Endothelial cell of umbilical vein (primary cell): Measurements from ENCODE around the gene RNASEH2B. TPM values are rescaled to one million over a fixed set of nuclear protein-coding genes. Genes with fewer than 3 reads are reported as not detected.

Experiments
- BruUV-seq: library from RNA; stranded (reverse); fragments of 400-500 nt; replicated peaks from 2 replicates; lab custom pipeline; 2021; lab: Mats Ljungman, UMichigan
- CTCF ChIA-PET: fragments of 300-600, 350-600 bp; sonication (Branson Sonifier 250); formaldehyde crosslinking; loops from one replicate; lab custom pipeline; 2021; ENCODE audit warnings: antibody characterized with exemption, inconsistent platforms; lab: Charles Lee
- POLR2A ChIA-PET: fragments of 300-600, 350-600 bp; sonication (Branson Sonifier 250); formaldehyde crosslinking; loops from one replicate; lab custom pipeline; 2021; ENCODE audit warnings: antibody characterized with exemption, inconsistent platforms; lab: Charles Lee
- DNase-seq: peaks from one replicate; pipeline ENCODE4 v3.0.0-alpha.2; 2011; ENCODE audit warnings: low read depth, low spot score
- FAIRE-seq: peaks from 2 replicates; lab custom pipeline; 2011; peaks lifted over from hg19 to GRCh38; lab: Jason Lieb, UNC
- H2AFZ ChIP-seq: 2 replicates; pipeline ENCODE4 v1.6.0; 2012; ENCODE audit warnings: low read depth, low read length, control low read depth, inconsistent platforms
- H3K27ac ChIP-seq: 2 replicates; pipeline ENCODE4 v1.5.1; 2011; ENCODE audit warnings: low read depth, mild to moderate bottlenecking, control low read depth, low read length, moderate library complexity; ENCODE audit not compliant: insufficient read depth
- H3K27me3 ChIP-seq, 2 experiments: 2 replicates each; pipeline versions ENCODE4 v1.6.0 to v1.6.1; 2011; ENCODE audit warnings: low read length in 2 of 2, mixed read lengths in 1 of 2; ENCODE audit not compliant: control insufficient read depth in 2 of 2, insufficient read depth in 2 of 2
- H3K36me3 ChIP-seq, 2 experiments: 2 replicates in 1 of 2; 3 replicates in 1 of 2; pipeline ENCODE4 v1.5.1; 2011; ENCODE audit warnings: low read length in 2 of 2, mild to moderate bottlenecking in 1 of 2, moderate library complexity in 1 of 2; ENCODE audit not compliant: control insufficient read depth in 2 of 2, insufficient read depth in 2 of 2; ENCODE audit errors: extremely low read depth in 1 of 2
- H3K4me1 ChIP-seq: 3 replicates; pipeline ENCODE4 v1.5.1; 2011; ENCODE audit warnings: mild to moderate bottlenecking, low read length; ENCODE audit not compliant: control insufficient read depth, insufficient read depth; ENCODE audit errors: extremely low read depth
- H3K4me2 ChIP-seq: 2 replicates; pipeline ENCODE4 v1.6.1; 2011; ENCODE audit warnings: low read length, control low read depth, mixed read lengths; ENCODE audit not compliant: insufficient read depth
- H3K4me3 ChIP-seq, 3 experiments: fragments of 200-600 bp in 1 of 3; sonication (generic), shearing (Covaris generic) in 1 of 3; replicated peaks in 1 of 3; 2 replicates each; pipeline ENCODE4 v1.5.1; 2011 to 2016; ENCODE audit warnings: control low read depth in 3 of 3, low read length in 3 of 3, mild to moderate bottlenecking in 2 of 3, inconsistent platforms in 1 of 3, low read depth in 1 of 3, moderate library complexity in 1 of 3; ENCODE audit not compliant: insufficient read depth in 1 of 3
- H3K79me2 ChIP-seq: 2 replicates; pipeline ENCODE4 v1.6.0; 2012; ENCODE audit warnings: low read length, inconsistent platforms; ENCODE audit not compliant: control insufficient read depth, insufficient read depth
- H3K9ac ChIP-seq: replicated peaks from 2 replicates; pipeline ENCODE3; 2011; ENCODE audit warnings: low read length, control low read depth; ENCODE audit not compliant: insufficient read depth; ENCODE audit errors: extremely low read depth
- H3K9me1 ChIP-seq: replicated peaks from 3 replicates; pipeline ENCODE4 v1.6.0; 2011; ENCODE audit warnings: mild to moderate bottlenecking, low read length; ENCODE audit not compliant: control insufficient read depth, insufficient read depth; ENCODE audit errors: extremely low read depth
- H3K9me3 ChIP-seq: replicated peaks from 2 replicates; pipeline ENCODE4 v1.5.1; 2012; ENCODE audit warnings: low read length, inconsistent platforms; ENCODE audit not compliant: control insufficient read depth, insufficient read depth
- H4K20me1 ChIP-seq: replicated peaks from 2 replicates; pipeline ENCODE3; 2011; ENCODE audit warnings: mild to moderate bottlenecking, low read length; ENCODE audit not compliant: control insufficient read depth, insufficient read depth; ENCODE audit errors: extremely low read depth
- CTCF ChIP-seq, 2 donors: IDR thresholded peaks; 1 replicate in 1 of 2; 2 replicates in 1 of 2; pipeline ENCODE4 v1.5.1; 2011; ENCODE audit warnings: low read length in 2 of 2, mild to moderate bottlenecking in 2 of 2, moderate library complexity in 2 of 2, control low read depth in 1 of 2, inconsistent platforms in 1 of 2, low read depth in 1 of 2; ENCODE audit not compliant: insufficient read depth in 1 of 2; ENCODE audit errors: extremely low read depth in 1 of 2
- EZH2 ChIP-seq: IDR thresholded peaks from 2 replicates; pipeline ENCODE4 v1.6.1; 2012; ENCODE audit warnings: borderline replicate concordance, low read depth, mild to moderate bottlenecking, moderate library complexity, low read length, inconsistent platforms; ENCODE audit not compliant: severe bottlenecking
- FOS ChIP-seq: IDR thresholded peaks from 2 replicates; pipeline ENCODE4 v1.6.1; 2011; ENCODE audit warnings: mild to moderate bottlenecking, low read length, moderate library complexity, borderline replicate concordance; ENCODE audit not compliant: insufficient read depth
- GATA2 ChIP-seq: IDR thresholded peaks from 2 replicates; pipeline ENCODE4 v1.7.0; 2011; ENCODE audit warnings: low read depth, mild to moderate bottlenecking, moderate library complexity, mixed read lengths, low read length; ENCODE audit not compliant: insufficient read length, insufficient read depth
- JUN ChIP-seq: IDR thresholded peaks from 2 replicates; pipeline ENCODE4 v1.6.1; 2011; ENCODE audit warnings: borderline replicate concordance, low read depth; ENCODE audit not compliant: insufficient read length, insufficient read depth
- MAX ChIP-seq: IDR thresholded peaks from 2 replicates; pipeline ENCODE4 v1.6.1; 2011; ENCODE audit not compliant: insufficient read depth, insufficient read length
- MYC ChIP-seq: IDR thresholded peaks from one replicate; pipeline ENCODE4 v1.6.1; 2011; ENCODE audit warnings: mild to moderate bottlenecking, low read depth, low read length
- POLR2A ChIP-seq: IDR thresholded peaks from 2 replicates; pipeline ENCODE4 v1.6.1; 2012; ENCODE audit warnings: low read depth, mild to moderate bottlenecking, control low read depth, low read length
- POLR2AphosphoS5 ChIP-seq: IDR thresholded peaks from 2 replicates; pipeline ENCODE4 v1.6.1; 2012; ENCODE audit warnings: low read depth, mild to moderate bottlenecking, control low read depth, low read length, moderate library complexity; ENCODE audit not compliant: insufficient read depth
- dilution Hi-C: fragments of 300-500 bp; cut with MboI; formaldehyde crosslinking; loops from one replicate; pipeline ENCODE4 v1.15.0; 2019; ENCODE audit warnings: low sequenced_read_pairs; ENCODE audit not compliant: extremely low pct_ligation_motif_present
- intact Hi-C: fragments of 100-400 bp; cut with micrococcal nuclease; formaldehyde crosslinking; loops from one replicate; pipeline ENCODE4 v1.10.0; 2022
- polyA plus RNA-seq, 4 experiments: library from polyadenylated mRNA; depleted of rRNA in 3 of 4; stranded (reverse) in 3 of 4; unstranded in 1 of 4; fragments of >200 nt; gene quantifications; 2 replicates each; pipeline versions ENCODE4 v1.2.1 to v1.2.3, GENCODE V29; 2011 to 2012; ENCODE audit warnings: missing spikeins in 1 of 4
- total RNA-seq: library from RNA; stranded (reverse); gene quantifications from 2 replicates; pipeline ENCODE4 v1.2.3, GENCODE V29; 2021

RNASEH2B gene
- total and polyA plus RNA-seq, 2 donors (not counting 3 experiments of a cell fraction or from before 2014, with no cell fraction given): 8.9 to 25.1 TPM

GRCh38 chr13:51004111-51004865 is 94.7 kb downstream of the RNASEH2B start:
- DNase-seq (no peak), FAIRE-seq (no peak)
- H3K9ac ChIP-seq: no peak overlapping the region
- ChIA-PET CTCF (interaction anchor here (1.1 kb wide), 1 partner anchor 12 kb away, joined by 3 read pairs; no protein-coding TSS in a partner anchor), POLR2A (no interaction called here)
- peaks cover 2 to 3% of the 10 kb centered on the region in 2 experiments for H3K27me3 ChIP-seq
- no peak overlapping the region for H3K4me2 ChIP-seq
- dilution Hi-C loops: no loop called here
- no peak overlapping the region for H2AFZ ChIP-seq
- H3K4me1 ChIP-seq: no peaks in the 10 kb centered on the region
- no peaks in the 10 kb centered on the region for H3K79me2 ChIP-seq
- intact Hi-C loops: no loop called here
- no TSS peak for BruUV-seq
- H4K20me1 ChIP-seq: no peaks in the 10 kb centered on the region
- H3K4me3 ChIP-seq: no peak overlapping the region
- no peak overlapping the region for H3K27ac ChIP-seq
- H3K9me3 ChIP-seq: no peaks in the 10 kb centered on the region
- TF ChIP-seq MAX (no peak), MYC (no peak), JUN (no peak), EZH2 (no peak), CTCF (IDR thresholded peaks at IDR 0.05; ENCODE audit: extremely low read depth in 1 of 2, insufficient read depth in 1 of 2, low read depth in 1 of 2, low read length in 2 of 2) (no peak), POLR2A (no peak), FOS (no peak), GATA2 (no peak), POLR2AphosphoS5 (no peak)
- H3K36me3 ChIP-seq: no peaks in the 10 kb centered on the region
- no peaks in the 10 kb centered on the region for H3K9me1 ChIP-seq
